GM12875 (cell line): Measurements from ENCODE around the gene ZNF488.

Experiments
- H3K4me3 ChIP-seq: one replicate; pipeline ENCODE4 v1.5.1; 2011; ENCODE audit warnings: low read depth, low read length, control low read depth
- TF ChIP-seq, protein P1 (sequence below): IDR thresholded peaks from 2 replicates; pipeline ENCODE4 v1.5.1; 2011; ENCODE audit warnings: low read depth, mild to moderate bottlenecking, control low read depth, inconsistent platforms, low read length, moderate library complexity, borderline replicate concordance; ENCODE audit not compliant: insufficient read depth

The ZNF488 gene

DNA sequence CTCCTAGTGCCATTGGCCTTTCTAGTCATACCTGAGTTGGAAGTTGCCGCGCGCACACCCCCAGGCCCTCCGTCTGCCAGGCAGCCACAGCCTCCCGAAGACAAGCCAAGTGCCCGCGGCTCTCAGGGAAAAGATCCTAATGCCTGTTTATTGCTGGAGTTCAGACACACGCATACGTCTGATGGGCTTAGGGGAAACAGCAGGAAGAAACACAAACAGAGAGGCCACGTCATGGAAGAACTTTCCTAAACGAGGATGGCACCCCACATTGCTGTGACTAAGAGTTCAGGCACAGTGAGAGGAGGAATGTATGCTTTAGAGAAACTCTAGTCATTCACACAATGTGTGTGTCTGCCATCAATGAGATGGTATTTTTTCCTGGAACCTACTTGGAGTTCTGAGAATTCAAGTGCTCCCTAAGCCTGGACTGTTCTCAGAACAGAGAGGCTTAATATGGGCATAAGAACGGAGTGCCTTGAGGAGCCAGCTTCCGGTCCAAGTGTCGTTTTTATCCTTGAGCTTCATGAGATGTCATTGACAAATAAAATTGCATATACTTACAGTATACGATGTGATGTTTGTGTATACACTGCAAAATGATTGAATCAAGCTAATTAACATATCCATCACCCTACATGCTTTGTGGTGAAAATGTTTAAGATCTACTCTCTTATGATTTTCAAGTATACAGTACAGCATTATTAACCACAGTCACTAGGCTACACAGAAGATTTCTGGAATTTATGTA is 47.5 kb downstream of the ZNF488 start:
- H3K4me3 ChIP-seq: no peak overlapping the region
- TF ChIP-seq, protein P1, sequence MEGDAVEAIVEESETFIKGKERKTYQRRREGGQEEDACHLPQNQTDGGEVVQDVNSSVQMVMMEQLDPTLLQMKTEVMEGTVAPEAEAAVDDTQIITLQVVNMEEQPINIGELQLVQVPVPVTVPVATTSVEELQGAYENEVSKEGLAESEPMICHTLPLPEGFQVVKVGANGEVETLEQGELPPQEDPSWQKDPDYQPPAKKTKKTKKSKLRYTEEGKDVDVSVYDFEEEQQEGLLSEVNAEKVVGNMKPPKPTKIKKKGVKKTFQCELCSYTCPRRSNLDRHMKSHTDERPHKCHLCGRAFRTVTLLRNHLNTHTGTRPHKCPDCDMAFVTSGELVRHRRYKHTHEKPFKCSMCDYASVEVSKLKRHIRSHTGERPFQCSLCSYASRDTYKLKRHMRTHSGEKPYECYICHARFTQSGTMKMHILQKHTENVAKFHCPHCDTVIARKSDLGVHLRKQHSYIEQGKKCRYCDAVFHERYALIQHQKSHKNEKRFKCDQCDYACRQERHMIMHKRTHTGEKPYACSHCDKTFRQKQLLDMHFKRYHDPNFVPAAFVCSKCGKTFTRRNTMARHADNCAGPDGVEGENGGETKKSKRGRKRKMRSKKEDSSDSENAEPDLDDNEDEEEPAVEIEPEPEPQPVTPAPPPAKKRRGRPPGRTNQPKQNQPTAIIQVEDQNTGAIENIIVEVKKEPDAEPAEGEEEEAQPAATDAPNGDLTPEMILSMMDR: no peak

DNA sequence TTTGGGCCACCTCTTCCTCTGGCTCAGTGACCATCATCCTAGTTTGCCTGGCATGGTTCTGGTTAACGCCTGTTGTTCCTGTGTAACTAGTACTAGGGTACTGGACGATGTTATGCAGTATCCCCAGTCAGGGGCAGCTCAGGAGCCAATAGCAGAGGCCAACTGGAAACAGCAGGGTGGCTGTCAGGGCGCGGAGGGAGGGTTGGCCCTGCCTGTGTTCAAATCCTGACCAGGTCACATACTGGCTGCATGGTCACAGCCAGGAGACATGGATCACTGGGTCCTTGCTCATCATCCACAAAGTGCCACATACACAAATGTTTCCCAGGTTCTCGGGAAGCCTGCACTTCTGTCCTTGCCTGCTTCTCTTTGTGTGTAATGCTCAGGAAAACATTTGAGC is 48.2 kb downstream of the ZNF488 start:
- TF ChIP-seq, protein P1: no peak
- no peak overlapping the region for H3K4me3 ChIP-seq

DNA sequence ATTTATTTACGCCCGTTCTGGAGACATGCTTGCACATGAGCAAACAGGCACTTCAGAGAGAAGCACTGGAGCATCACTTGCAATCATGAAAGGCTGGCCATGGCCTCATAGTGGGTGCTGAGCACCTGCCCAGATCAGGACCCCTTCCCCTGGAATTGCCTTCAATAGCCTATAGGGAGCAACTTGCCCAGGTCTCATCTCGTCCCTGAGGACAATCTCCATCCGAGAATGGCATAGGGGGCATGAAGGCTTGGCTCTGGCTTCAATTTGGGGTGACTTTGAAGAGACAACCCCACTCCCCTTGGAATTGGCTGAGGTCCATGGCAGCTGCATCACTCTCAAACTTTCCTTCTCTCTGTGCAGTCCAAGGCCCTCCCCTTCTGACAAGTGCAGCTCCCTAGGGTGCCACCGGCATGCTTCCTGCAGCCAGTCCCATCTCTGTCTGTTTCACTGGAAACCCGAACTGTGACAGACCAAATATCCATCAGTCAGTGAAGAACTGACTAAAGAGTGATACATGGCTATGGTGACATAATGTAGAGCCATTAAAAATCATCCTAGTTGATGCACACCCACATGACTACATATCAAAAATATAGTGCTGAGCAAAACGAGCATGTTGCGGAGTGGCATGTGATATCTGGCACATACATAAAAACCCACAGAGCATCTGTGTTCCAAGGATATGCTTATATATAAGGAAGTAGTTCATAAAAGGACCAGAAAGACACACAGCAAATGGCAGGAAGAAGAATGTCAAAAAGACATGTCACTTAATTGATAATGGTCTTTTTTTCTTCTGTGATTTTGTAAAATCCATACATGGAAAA is 49.4 kb downstream of the ZNF488 start:
- TF ChIP-seq, protein P1: no peak

DNA sequence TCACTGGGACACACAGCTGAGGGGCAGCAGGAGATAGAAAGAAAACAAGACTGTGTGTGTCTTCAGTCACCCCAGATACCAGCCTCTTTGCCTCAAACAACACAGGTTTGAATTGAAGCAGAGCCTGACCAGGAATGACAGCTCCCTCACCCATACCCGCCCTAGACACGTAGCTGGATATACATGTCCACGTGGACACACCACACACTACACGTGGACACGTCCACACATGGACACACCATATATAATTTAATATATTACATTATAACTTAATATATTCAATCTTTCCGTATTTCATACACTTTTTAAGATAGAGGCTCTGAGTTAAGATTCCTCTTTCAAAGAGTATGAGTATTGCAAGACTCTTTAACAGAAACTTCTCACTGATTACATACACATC is 50.6 kb downstream of the ZNF488 start:
- H3K4me3 ChIP-seq: no peak overlapping the region
- TF ChIP-seq, protein P1: no peak

More for the DNA sequence above, 49.4 kb downstream of the ZNF488 start:
- H3K4me3 ChIP-seq: no peak overlapping the region

DNA sequence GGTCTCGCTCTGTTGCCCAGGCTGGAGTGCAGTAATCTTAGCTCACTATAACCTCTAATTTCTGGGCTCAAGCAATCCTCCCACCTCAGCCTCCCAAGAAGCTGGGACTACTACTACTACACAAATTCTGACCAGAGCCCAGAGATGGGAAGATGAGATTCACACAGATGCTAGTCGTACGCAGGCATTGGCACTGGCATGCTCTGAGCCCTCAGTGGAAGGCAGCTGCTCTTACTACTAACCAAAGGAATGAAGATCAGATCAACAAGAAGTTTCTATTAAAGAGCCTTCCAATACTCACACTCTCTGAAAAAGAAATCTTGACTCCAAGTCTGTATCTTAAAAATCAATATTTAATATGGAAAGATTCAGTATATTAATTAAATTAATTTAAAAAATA is 51.1 kb downstream of the ZNF488 start:
- TF ChIP-seq, protein P1: no peak
- H3K4me3 ChIP-seq: no peak overlapping the region

DNA sequence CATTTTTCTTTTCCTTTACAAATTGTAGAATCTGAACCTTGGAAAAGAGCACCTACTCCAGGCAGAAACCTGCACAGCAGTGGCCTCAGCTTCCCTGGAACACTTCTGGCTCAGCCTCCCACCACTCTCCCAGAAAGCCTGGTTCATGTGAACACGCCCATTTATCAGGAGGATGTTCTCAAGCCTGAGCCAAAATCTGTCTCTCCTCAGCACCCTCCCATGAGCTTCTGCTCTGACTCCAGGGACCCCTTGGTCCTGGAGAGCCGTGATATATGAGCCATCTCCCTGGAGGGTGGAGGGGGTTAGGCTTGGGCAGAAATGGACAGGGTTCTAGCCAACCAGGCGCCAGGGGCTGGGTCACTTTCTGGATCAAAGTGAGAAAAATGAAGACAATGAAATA is 51.7 kb downstream of the ZNF488 start:
- H3K4me3 ChIP-seq: no peak overlapping the region
- TF ChIP-seq, protein P1: no peak
